Heart left ventricle (tissue), 13 donors: ENCODE measurements around the gene OR5A2.

ENCODE experiments used
- POLR2A ChIP-seq, 2 donors: fragments of 450-650 bp; IDR thresholded peaks; one replicate each; pipeline ENCODE4 v1.6.1; 2017; ENCODE audit warnings: antibody characterized with exemption in 2 of 2, mild to moderate bottlenecking in 2 of 2, moderate library complexity in 2 of 2
- TF ChIP-seq, protein P1 (sequence below), 12 donors: fragments of 200-600 bp; sonication (generic) in 4 of 12; IDR thresholded peaks; one replicate each; pipeline versions ENCODE4 v1.5.0 to v1.8.0; 2018 to 2022; ENCODE audit warnings: antibody characterized with exemption in 12 of 12, mild to moderate bottlenecking in 5 of 12
- donor health status: ischemic (EF 13 %, LVEDD 7.1; RV severe dilation, severe dysfunction).
- donor health status: DM: no; HTN: yes; CAD: no.
- donor health status: DM: no; HTN: no; CAD: no.
- donor health status: ischemic (EF 25% LVEDD 6.9; RV normal size, moderate dysfunction).
- donor health status: ischemic (EF 25% LVEDD 5.7; RV mildly dilated, moderate dysfunction).
- donor health status: ischemic (EF 35%, LVEDD 5.7; RV mildly dilated, moderate dysfunction).
- donor health status: nonischemic (EF 11% LVEDD 7.7; RV severe dilation, severe dysfunction).
- donor health status: DM: yes; HTN: yes; CAD: no.
- donor health status: PGD.
- donor health status: ischemic (EF 29% LVEDD 5.4; RV normal size, mild dysfunction).
- donor health status: nonischemic (EF 23%, LVEDD 6.1; RV moderate dilation, normal function).

DNA sequence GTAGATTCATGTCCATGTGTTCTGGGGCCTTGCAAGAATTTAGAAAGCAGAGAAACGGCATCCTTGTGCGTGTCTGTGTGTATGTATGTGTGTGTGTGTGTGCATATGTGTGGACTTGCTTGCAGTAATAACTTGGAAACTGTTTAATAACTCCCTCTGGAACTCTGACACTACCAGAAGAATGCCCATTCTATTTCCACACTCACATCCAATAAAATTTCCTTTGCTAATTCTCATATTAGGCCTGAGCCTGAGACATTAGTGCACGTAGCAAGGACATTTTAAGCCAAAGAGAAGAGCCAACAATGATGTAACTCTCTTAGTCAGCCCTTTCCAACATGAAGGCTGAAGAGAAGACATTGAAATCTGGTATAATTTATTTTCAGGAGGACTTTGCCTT lies 33.7 kb upstream of the OR5A2 start:
- TF ChIP-seq, protein P1, sequence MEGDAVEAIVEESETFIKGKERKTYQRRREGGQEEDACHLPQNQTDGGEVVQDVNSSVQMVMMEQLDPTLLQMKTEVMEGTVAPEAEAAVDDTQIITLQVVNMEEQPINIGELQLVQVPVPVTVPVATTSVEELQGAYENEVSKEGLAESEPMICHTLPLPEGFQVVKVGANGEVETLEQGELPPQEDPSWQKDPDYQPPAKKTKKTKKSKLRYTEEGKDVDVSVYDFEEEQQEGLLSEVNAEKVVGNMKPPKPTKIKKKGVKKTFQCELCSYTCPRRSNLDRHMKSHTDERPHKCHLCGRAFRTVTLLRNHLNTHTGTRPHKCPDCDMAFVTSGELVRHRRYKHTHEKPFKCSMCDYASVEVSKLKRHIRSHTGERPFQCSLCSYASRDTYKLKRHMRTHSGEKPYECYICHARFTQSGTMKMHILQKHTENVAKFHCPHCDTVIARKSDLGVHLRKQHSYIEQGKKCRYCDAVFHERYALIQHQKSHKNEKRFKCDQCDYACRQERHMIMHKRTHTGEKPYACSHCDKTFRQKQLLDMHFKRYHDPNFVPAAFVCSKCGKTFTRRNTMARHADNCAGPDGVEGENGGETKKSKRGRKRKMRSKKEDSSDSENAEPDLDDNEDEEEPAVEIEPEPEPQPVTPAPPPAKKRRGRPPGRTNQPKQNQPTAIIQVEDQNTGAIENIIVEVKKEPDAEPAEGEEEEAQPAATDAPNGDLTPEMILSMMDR (IDR thresholded peaks at IDR 0.05) = no peak
- no peak for TF ChIP-seq POLR2A (IDR thresholded peaks at IDR 0.05)
